HL-60 (cell line): ENCODE results near the gene ADCY3.

Source experiments
- DNase-seq, 2 experiments: peaks; one replicate each; pipeline ENCODE4 v3.0.0-alpha.2; 2010 to 2020; ENCODE audit warnings: low read depth in 1 of 2, low spot score in 1 of 2
- H3K27ac ChIP-seq: fragments of 250-450 bp; sonication (Bioruptor Pico); replicated peaks from 2 replicates; pipeline ENCODE4 v1.5.1; 2020; ENCODE audit warnings: mild to moderate bottlenecking, moderate library complexity
- H3K27me3 ChIP-seq: fragments of 250-450 bp; sonication (Bioruptor Pico); 2 replicates; pipeline ENCODE4 v1.5.1; 2021; ENCODE audit warnings: mild to moderate bottlenecking, moderate library complexity; ENCODE audit not compliant: insufficient read depth, poor library complexity, severe bottlenecking
- H3K4me3 ChIP-seq: replicated peaks from 2 replicates; pipeline ENCODE4 v1.5.1; 2011; ENCODE audit warnings: mild to moderate bottlenecking, control low read depth, low read length; ENCODE audit not compliant: insufficient read depth
- GABPA ChIP-seq: IDR thresholded peaks from 2 replicates; pipeline ENCODE4 v1.6.1; 2012; ENCODE audit warnings: low read depth
- POLR2AphosphoS5 ChIP-seq: IDR thresholded peaks from 2 replicates; pipeline ENCODE4 v1.6.1; 2012; ENCODE audit warnings: low read depth
- REST ChIP-seq: IDR thresholded peaks from 2 replicates; pipeline ENCODE4 v1.6.1; 2012; ENCODE audit warnings: low read depth; ENCODE audit not compliant: insufficient replicate concordance
- SPI1 ChIP-seq: IDR thresholded peaks from 2 replicates; pipeline ENCODE4 v1.6.1; 2012; ENCODE audit warnings: low read depth, mild to moderate bottlenecking, borderline replicate concordance
- TF ChIP-seq, protein P1 (sequence below): IDR thresholded peaks from one replicate; pipeline ENCODE4 v1.5.1; 2011; ENCODE audit warnings: low read length, control low read depth, inconsistent platforms; ENCODE audit not compliant: insufficient read depth

Gene ADCY3

DNA sequence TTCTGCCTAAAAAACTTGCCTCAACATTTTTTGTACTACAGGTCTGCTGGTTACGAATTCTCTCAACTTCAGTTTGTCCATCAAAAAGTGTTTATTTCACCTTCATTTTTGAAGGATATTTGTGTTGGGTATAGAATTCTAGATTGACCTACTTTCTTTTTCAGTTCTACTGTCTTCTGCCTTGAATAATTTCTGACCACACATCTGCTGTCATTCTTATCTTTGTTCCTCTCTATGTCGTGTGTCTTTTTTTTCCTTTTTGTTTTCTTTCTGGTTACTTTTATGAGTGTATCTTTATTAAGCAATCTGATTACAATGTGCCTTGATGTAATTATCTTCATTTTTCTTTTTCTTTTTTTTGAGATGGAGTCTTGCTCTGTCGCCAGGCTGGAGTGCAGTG, 25.3 kb downstream of the ADCY3 start:
- no peaks in the 10 kb centered on the region for H3K27me3 ChIP-seq
- no peak for DNase-seq

DNA sequence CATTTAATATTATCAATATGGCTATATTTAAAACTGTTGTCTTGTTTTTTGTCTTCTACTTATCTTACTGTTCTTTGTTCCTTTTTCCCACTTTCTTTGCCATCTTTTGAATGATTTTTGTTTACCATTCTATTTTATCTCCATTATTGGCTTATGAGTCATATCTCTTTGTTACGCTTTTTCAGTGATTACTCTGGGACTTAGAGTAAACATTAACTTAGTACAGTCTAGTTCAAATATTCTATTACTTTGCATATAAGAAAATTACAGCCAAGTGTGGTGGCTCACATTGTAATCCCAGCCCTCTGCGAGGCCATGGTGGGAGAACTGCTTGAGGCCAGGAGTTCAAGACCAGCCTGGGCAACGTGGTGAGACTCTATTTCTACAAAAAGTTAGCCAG, 26.1 kb downstream of the ADCY3 start:
- no peak for TF ChIP-seq REST
- no peak for TF ChIP-seq GABPA
- TF ChIP-seq SPI1, result no peak
- TF ChIP-seq POLR2AphosphoS5, result no peak
- TF ChIP-seq, protein P1, sequence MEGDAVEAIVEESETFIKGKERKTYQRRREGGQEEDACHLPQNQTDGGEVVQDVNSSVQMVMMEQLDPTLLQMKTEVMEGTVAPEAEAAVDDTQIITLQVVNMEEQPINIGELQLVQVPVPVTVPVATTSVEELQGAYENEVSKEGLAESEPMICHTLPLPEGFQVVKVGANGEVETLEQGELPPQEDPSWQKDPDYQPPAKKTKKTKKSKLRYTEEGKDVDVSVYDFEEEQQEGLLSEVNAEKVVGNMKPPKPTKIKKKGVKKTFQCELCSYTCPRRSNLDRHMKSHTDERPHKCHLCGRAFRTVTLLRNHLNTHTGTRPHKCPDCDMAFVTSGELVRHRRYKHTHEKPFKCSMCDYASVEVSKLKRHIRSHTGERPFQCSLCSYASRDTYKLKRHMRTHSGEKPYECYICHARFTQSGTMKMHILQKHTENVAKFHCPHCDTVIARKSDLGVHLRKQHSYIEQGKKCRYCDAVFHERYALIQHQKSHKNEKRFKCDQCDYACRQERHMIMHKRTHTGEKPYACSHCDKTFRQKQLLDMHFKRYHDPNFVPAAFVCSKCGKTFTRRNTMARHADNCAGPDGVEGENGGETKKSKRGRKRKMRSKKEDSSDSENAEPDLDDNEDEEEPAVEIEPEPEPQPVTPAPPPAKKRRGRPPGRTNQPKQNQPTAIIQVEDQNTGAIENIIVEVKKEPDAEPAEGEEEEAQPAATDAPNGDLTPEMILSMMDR, result no peak
- Histone ChIP-seq H3K27me3 (no peaks in the 10 kb centered on the region), H3K27ac (no peak overlapping the region), H3K4me3 (no peak overlapping the region)
- DNase-seq, result no peak

More for the DNA sequence above, 25.3 kb downstream of the ADCY3 start:
- Histone ChIP-seq H3K27ac (no peak overlapping the region), H3K4me3 (no peak overlapping the region)
- TF ChIP-seq SPI1, result no peak
- no peak for TF ChIP-seq GABPA
- TF ChIP-seq, protein P1, result no peak
- no peak for TF ChIP-seq POLR2AphosphoS5
- TF ChIP-seq REST, result no peak

DNA sequence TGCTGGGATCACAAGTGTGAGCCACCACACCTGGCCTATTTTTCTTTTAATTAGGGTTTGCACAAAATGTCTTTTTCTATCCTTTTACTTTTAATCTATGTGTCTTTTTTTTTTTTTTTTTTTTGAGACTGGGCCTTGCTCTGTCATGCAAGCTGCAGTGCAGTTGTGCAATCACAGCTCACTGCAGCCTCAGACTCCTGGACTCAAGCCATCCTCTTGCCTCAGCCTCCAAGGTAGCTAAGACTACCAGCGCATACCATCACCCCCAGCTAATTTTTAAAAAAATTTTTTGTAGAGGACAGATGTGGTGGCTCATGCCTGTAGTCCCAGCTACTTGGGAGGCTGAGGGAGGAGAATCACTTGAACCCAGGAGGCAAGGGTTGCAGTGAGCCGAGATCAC, 27.1 kb downstream of the ADCY3 start:
- TF ChIP-seq POLR2AphosphoS5, result no peak
- TF ChIP-seq, protein P1, result no peak
- Histone ChIP-seq H3K4me3 (no peak overlapping the region), H3K27me3 (no peaks in the 10 kb centered on the region), H3K27ac (no peak overlapping the region)
- DNase-seq, result no peak

DNA sequence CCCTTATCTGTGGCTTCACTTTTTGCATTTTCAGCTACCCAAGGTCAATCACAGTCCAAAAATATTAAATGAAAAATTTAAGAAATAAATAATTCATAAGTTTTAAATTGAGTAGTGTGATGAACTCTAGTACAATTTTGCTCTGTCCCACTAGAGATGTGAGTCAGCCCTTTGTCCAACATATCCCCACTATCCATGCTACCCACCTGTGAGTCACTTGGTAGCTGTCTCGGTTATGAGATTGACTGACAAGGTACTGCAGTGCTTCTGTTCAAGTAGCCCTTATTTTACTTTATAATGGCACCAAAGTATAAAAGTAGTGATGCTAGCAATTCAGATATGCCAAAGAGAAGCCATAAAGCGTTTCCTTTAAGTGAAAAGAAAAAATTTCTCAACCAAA, 28.8 kb downstream of the ADCY3 start:
- Histone ChIP-seq H3K27me3 (no peaks in the 10 kb centered on the region), H3K27ac (no peak overlapping the region), H3K4me3 (no peak overlapping the region)
- no peak for TF ChIP-seq GABPA
- no peak for TF ChIP-seq POLR2AphosphoS5
- no peak for TF ChIP-seq SPI1
- TF ChIP-seq, protein P1, result no peak
- no peak for TF ChIP-seq REST
- DNase-seq, result no peak
